Ishikawa (cell line): ENCODE results near the gene GALNT9.

ENCODE experiments used
- CEBPB ChIP-seq: IDR thresholded peaks from 2 replicates; pipeline ENCODE4 v1.6.1; 2012
- CREB1 ChIP-seq: IDR thresholded peaks from 2 replicates; pipeline ENCODE4 v1.6.1; 2012; ENCODE audit warnings: low read depth
- EGR1 ChIP-seq: IDR thresholded peaks from 2 replicates; pipeline ENCODE4 v1.6.1; 2012
- EP300 ChIP-seq: IDR thresholded peaks from 2 replicates; pipeline ENCODE4 v1.6.1; 2012; ENCODE audit warnings: borderline replicate concordance
- FOXM1 ChIP-seq: IDR thresholded peaks from 2 replicates; pipeline ENCODE4 v1.6.1; 2012; ENCODE audit warnings: low read depth, borderline replicate concordance
- MAX ChIP-seq: IDR thresholded peaks from 2 replicates; pipeline ENCODE4 v1.6.1; 2012
- NFIC ChIP-seq: IDR thresholded peaks from 2 replicates; pipeline ENCODE4 v1.6.1; 2012
- RAD21 ChIP-seq: IDR thresholded peaks from 2 replicates; pipeline ENCODE4 v1.6.1; 2012; ENCODE audit warnings: low read depth
- TAF1 ChIP-seq: IDR thresholded peaks from 2 replicates; pipeline ENCODE4 v1.6.1; 2012; ENCODE audit warnings: low read depth, mild to moderate bottlenecking
- TCF12 ChIP-seq: IDR thresholded peaks from 2 replicates; pipeline ENCODE4 v1.6.1; 2012; ENCODE audit warnings: low read depth
- USF1 ChIP-seq: IDR thresholded peaks from 2 replicates; pipeline ENCODE4 v1.6.1; 2012
- YY1 ChIP-seq: IDR thresholded peaks from 2 replicates; pipeline ENCODE4 v1.6.1; 2012; ENCODE audit warnings: low read depth
- TF ChIP-seq, protein P1 (sequence below): IDR thresholded peaks from 2 replicates; pipeline ENCODE4 v1.6.1; 2012; ENCODE audit warnings: low read depth, mild to moderate bottlenecking

GRCh38 chr12:132229193-132229760 lies 100.1 kb downstream of the GALNT9 start:
- TF ChIP-seq RAD21 (no peak), EP300 (no peak), CREB1 (no peak), NFIC (no peak), FOXM1 (no peak), TCF12 (no peak), YY1 (no peak), MAX (no peak), CEBPB (no peak), TAF1 (no peak), USF1 (no peak), EGR1 (no peak)
- TF ChIP-seq, protein P1, sequence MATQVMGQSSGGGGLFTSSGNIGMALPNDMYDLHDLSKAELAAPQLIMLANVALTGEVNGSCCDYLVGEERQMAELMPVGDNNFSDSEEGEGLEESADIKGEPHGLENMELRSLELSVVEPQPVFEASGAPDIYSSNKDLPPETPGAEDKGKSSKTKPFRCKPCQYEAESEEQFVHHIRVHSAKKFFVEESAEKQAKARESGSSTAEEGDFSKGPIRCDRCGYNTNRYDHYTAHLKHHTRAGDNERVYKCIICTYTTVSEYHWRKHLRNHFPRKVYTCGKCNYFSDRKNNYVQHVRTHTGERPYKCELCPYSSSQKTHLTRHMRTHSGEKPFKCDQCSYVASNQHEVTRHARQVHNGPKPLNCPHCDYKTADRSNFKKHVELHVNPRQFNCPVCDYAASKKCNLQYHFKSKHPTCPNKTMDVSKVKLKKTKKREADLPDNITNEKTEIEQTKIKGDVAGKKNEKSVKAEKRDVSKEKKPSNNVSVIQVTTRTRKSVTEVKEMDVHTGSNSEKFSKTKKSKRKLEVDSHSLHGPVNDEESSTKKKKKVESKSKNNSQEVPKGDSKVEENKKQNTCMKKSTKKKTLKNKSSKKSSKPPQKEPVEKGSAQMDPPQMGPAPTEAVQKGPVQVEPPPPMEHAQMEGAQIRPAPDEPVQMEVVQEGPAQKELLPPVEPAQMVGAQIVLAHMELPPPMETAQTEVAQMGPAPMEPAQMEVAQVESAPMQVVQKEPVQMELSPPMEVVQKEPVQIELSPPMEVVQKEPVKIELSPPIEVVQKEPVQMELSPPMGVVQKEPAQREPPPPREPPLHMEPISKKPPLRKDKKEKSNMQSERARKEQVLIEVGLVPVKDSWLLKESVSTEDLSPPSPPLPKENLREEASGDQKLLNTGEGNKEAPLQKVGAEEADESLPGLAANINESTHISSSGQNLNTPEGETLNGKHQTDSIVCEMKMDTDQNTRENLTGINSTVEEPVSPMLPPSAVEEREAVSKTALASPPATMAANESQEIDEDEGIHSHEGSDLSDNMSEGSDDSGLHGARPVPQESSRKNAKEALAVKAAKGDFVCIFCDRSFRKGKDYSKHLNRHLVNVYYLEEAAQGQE, result no peak
